ENCODE measurements around the gene GBP4. TPM values are rescaled to one million over a fixed set of nuclear protein-coding genes. Genes with fewer than 3 reads are reported as not detected.
A peak's percentile ranks its signal among the peaks of the same experiment; 100 is the strongest.
"Not testable (repeated sequence)": the region's sequence is repeated elsewhere in the genome, so short reads cannot be mapped to it uniquely, and the experiment has no call there.

GBP4 gene, protein sequence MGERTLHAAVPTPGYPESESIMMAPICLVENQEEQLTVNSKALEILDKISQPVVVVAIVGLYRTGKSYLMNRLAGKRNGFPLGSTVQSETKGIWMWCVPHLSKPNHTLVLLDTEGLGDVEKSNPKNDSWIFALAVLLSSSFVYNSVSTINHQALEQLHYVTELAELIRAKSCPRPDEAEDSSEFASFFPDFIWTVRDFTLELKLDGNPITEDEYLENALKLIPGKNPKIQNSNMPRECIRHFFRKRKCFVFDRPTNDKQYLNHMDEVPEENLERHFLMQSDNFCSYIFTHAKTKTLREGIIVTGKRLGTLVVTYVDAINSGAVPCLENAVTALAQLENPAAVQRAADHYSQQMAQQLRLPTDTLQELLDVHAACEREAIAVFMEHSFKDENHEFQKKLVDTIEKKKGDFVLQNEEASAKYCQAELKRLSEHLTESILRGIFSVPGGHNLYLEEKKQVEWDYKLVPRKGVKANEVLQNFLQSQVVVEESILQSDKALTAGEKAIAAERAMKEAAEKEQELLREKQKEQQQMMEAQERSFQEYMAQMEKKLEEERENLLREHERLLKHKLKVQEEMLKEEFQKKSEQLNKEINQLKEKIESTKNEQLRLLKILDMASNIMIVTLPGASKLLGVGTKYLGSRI
- 0.07 and 0.35 TPM in 2 replicates for total RNA-seq

DNA sequence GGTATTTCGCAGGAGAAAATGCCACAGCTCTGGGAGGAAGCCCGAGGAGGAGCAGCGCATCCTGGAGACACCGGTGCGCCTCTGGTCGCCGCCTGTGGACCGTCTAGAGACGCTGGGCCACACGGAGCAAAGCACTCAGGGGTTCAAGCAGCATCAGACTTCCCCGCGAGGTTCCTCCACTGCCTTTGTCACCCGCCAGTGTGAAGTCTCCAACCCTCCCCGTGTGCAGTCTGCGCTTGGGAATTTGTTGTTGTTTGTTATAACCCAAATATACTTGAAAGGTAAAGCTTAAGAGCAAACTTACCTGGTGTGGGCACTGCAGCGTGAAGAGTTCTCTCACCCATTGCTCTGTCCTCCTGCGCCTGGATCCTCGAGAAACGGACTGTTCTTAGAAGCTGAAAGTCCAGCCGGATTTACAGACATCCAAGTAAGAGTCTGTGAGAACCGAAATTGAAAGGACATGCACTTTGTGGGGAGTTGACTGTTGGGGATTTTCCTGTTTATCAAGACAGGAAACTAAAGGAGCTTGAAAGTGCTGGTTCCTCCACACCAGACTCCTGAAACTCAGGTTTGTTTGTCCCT, at the start of gene GBP4:
TSS of gene GBP4 (minus strand) at position 452 of the 582 bp plus-strand sequence. CDS start at position 344, 108 bp downstream.
- TF ChIP-seq, protein P1, sequence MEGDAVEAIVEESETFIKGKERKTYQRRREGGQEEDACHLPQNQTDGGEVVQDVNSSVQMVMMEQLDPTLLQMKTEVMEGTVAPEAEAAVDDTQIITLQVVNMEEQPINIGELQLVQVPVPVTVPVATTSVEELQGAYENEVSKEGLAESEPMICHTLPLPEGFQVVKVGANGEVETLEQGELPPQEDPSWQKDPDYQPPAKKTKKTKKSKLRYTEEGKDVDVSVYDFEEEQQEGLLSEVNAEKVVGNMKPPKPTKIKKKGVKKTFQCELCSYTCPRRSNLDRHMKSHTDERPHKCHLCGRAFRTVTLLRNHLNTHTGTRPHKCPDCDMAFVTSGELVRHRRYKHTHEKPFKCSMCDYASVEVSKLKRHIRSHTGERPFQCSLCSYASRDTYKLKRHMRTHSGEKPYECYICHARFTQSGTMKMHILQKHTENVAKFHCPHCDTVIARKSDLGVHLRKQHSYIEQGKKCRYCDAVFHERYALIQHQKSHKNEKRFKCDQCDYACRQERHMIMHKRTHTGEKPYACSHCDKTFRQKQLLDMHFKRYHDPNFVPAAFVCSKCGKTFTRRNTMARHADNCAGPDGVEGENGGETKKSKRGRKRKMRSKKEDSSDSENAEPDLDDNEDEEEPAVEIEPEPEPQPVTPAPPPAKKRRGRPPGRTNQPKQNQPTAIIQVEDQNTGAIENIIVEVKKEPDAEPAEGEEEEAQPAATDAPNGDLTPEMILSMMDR (conservative IDR thresholded peaks at IDR 0.05; ENCODE audit: low read depth, low read length) = no peak
- peak within 1 kb of the TSS; percentile 38 for H3K4me3 ChIP-seq (ENCODE audit: low read depth, low read length)
- no peak for DNase-seq (ENCODE audit: low read depth)

DNA sequence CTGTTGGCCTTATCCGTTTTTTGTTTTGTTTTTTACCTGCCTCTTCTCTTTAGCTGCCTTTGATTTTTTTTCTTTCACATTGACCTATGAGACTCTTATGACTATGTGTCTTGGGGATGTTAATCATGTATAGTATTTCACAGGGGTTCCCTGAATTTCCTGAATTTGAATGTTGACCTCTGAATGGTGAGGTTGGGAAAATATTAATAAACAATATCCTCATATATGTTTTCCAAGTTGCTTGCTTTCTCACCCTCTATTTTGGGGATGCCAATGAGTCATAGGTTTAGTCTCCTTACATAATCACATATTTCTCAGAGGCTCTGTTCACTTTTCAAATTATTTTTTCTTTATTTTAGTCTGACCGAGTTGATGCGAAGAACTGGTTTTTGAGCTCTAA, 44.3 kb upstream of the GBP4 start:
- no peak overlapping the region for H3K4me3 ChIP-seq (ENCODE audit: low read depth, low read length)
- TF ChIP-seq, protein P1 (conservative IDR thresholded peaks at IDR 0.05; ENCODE audit: low read depth, low read length) = no peak
- no peak for DNase-seq (ENCODE audit: low read depth)

DNA sequence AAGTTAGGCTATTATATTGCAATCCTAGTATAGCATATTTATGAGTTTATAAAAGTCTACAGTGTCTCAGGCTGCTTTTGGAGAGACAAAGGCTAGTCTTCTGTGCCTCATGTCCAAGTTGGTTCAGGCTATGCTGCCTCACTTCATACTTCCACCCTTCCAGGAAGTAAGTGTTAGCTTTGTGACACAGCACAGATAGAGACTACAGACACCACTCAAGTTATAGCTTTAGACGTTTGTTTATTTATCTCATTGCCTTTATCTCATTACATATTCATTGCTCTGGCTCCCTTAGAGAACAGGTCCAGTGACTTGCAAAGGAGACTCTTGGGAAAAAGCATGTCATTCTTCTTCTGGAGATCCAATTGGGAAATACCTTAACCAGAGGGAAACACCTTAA, 22.6 kb upstream of the GBP4 start:
- DNase-seq (ENCODE audit: low read depth) = no peak
- TF ChIP-seq, protein P1 (conservative IDR thresholded peaks at IDR 0.05; ENCODE audit: low read depth, low read length) = no peak
- no peak overlapping the region for H3K4me3 ChIP-seq (ENCODE audit: low read depth, low read length)

DNA sequence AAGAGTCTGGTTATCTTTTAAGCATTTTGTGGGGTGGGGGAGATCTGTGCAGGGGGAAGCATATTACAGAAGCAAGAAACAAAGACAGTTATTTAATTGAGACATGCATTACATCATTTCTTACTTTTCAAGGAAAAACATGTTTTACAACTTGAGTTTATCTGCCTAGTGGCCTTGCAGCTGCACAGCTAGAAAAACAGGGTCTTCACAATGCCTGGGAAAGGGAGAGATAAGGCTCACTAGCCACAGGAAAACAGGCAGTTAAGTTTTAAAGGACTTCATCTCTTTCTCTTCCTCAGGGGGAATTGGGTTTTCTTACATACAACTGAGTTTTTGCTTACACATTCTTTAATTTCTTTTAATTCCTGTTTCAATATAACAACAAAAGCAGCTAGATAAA, 21.1 kb upstream of the GBP4 start:
- not testable (repeated sequence) for H3K4me3 ChIP-seq (ENCODE audit: low read depth, low read length); DNase-seq (ENCODE audit: low read depth)

DNA sequence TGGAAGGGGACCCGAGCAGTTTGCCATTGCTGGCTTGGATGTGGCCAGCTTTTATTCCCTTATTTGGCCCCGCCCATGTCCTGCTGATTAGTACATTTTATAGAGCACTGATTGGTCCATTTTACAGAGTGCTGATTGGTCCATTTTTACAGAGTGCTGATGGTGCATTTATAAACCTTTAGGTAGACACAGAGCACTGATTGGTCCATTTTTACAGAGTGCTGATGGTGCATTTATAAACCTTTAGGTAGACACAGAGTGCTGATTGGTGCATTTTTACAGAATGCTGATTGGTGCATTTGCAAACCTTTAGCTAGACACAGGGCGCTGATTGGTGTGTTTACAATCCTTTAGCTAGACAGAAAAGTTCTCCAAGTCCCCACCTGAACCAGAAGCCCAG, 20.2 kb upstream of the GBP4 start:
- not testable (repeated sequence) for DNase-seq (ENCODE audit: low read depth)

DNA sequence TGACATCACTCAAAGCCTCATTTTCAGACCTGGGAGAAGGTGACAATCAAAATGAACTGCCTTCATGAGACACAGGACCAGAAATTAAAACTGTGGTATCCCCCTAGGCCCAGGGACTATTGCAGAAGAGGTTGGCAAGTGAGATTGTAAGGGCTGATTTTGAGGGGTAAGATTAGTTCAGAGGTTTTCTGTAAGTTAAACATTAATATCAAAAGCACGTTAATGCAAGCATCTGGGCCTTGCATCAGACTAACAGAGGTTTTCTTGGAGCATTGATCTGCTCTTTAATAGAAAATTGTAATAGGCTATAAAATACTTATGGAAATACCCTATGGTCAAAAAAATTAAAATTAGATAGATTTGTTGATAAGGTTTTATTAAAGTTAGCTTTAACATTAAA, 14.6 kb upstream of the GBP4 start:
- no peak for DNase-seq (ENCODE audit: low read depth)
- TF ChIP-seq, protein P1 (conservative IDR thresholded peaks at IDR 0.05; ENCODE audit: low read depth, low read length) = no peak
- H3K4me3 ChIP-seq (ENCODE audit: low read depth, low read length) = no peak overlapping the region

More for the DNA sequence above, 20.2 kb upstream of the GBP4 start:
- not testable (repeated sequence) for H3K4me3 ChIP-seq (ENCODE audit: low read depth, low read length)

DNA sequence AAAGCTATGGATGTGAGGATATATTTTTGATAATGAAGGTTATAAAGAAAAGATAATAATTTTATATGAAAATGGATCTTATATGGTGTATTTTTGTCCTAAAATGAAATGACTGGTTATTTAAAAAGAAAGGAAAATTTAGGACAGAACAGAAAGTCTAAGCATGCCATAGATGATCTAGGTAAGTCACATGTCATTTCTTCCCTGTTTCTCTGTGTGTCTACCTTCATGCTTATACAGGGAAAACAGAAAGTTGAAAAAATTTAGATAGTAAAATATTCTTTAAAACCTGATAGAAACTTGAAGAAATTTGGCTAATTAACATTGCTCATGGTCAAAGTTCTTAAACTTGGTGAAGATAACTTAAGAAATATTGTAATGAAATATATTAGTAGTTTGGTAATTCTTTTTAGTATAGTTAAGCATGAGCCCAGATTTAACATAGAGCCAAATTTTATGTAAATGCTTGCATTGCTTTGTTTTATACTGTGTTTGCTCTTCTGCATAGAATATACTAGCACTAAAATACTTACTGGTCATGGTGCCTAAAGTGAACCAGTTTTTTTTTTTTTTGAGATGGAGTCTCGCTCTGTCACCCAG, 12.4 kb upstream of the GBP4 start:
- no peak overlapping the region for H3K4me3 ChIP-seq (ENCODE audit: low read depth, low read length)
- TF ChIP-seq, protein P1 (conservative IDR thresholded peaks at IDR 0.05; ENCODE audit: low read depth, low read length) = no peak
- DNase-seq (ENCODE audit: low read depth) = no peak

Data from epithelial cell of proximal tubule (primary cell).